Thyroid gland (tissue), 4 donors: ENCODE measurements around the gene C12orf43.
A peak's percentile ranks its signal among the peaks of the same experiment; 100 is the strongest.

Experiments used
- POLR2A ChIP-seq, 2 donors: fragments of 450-650 bp; IDR thresholded peaks; one replicate each; pipeline ENCODE4 v1.6.1; 2017; ENCODE audit warnings: antibody characterized with exemption in 2 of 2, mild to moderate bottlenecking in 2 of 2, moderate library complexity in 1 of 2
- TF ChIP-seq, protein P1 (sequence below), 6 experiments: fragments of 200-600 bp in 3 of 6; fragments of 450-650 bp in 3 of 6; sonication (generic) in 3 of 6; IDR thresholded peaks; one replicate each; pipeline ENCODE4 v1.5.1; 2016 to 2019; ENCODE audit warnings: antibody characterized with exemption in 6 of 6, mild to moderate bottlenecking in 2 of 6, inconsistent platforms in 1 of 6, moderate library complexity in 1 of 6

DNA sequence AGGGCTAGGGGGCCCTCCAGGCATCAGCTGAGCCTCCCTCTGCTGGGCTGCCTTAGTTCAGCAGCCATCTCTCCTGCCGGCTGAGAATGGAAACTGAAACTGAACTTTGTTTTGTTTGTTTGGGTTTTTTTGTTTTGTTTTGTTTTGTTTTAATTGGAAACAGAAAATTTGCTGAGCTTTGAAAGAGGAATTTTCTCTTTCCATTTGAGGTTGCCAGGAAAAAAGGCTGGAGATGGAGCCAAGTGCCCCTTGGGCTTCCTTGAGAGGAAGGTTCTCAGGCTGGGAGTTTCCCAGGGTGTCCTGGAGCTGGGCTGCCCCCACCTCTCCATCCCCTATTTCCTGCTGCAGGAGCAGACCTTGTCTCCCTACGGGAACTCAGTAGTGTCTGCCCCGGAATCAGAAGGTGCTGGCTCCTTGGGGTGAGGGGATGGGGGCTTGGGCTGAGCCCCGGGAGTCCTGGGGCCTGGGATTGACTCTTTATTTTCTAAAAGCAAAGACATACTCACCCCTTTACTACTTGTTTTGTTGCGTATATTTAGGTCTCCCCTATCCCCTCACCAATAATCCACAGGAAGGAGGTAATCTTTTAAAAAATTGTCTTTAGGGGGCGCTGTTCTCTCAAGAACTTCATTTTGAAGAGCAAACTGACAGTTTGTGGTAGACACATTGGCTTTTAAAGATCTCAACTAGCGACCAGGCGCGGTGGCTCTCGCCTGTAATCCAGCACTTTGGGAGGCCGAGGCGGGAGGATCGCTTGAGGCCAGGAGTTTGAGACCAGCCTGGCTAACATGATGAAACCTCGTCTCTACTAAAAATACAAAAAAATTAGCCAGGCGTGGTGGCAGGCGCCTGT lies 44.1 kb upstream of the C12orf43 start:
- TF ChIP-seq, protein P1, sequence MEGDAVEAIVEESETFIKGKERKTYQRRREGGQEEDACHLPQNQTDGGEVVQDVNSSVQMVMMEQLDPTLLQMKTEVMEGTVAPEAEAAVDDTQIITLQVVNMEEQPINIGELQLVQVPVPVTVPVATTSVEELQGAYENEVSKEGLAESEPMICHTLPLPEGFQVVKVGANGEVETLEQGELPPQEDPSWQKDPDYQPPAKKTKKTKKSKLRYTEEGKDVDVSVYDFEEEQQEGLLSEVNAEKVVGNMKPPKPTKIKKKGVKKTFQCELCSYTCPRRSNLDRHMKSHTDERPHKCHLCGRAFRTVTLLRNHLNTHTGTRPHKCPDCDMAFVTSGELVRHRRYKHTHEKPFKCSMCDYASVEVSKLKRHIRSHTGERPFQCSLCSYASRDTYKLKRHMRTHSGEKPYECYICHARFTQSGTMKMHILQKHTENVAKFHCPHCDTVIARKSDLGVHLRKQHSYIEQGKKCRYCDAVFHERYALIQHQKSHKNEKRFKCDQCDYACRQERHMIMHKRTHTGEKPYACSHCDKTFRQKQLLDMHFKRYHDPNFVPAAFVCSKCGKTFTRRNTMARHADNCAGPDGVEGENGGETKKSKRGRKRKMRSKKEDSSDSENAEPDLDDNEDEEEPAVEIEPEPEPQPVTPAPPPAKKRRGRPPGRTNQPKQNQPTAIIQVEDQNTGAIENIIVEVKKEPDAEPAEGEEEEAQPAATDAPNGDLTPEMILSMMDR (IDR thresholded peaks at IDR 0.05) = peak in 3 of 6 experiments; percentile 36 to 50 (median 38)
- no peak for TF ChIP-seq POLR2A (IDR thresholded peaks at IDR 0.05)
